ENCODE measurements around the gene LRRTM2. TPM values are rescaled to one million over a fixed set of nuclear protein-coding genes. Genes with fewer than 3 reads are reported as not detected.

Gene LRRTM2
- total and polyA plus RNA-seq, 2 of the 4 experiments (the other 2 are of a cell fraction): 0.53 to 2.0 TPM

DNA sequence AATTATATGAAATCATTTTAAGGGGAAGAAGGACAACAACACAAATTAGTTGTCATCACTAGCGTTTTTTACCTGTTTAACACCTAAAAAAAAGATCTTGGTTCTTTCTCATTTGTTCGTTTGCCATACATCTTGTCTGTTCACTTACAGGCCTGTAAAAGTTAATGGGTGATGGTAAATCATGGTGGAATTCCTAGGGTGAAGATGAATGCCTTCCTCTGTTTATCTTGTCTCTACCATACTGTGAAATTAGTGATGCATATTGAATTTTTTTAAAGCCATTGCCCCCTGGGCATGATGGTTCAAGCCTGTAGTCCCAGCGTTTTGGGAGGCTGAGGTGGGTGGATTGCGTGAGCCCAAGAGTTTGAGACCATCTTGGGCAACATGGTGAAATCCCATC is 46.6 kb downstream of the LRRTM2 start:
- no TSS peak for BruUV-seq (replicated peaks)
- peaks cover 31% of the 10 kb centered on the region for H3K36me3 ChIP-seq (ENCODE audit: control insufficient read depth, insufficient read depth, low read length)
- ChIA-PET POLR2A (ENCODE audit: unreplicated experiment) (no interaction called here), CTCF (no interaction called here)
- no peak overlapping the region for H2AK9ac ChIP-seq (replicated peaks; ENCODE audit: low read depth, low read length, poor library complexity)
- no peak overlapping the region for H3K9ac ChIP-seq (ENCODE audit: low read depth, low read length)
- dilution Hi-C loops (cut with HindIII; ENCODE audit: low sequenced_read_pairs, unreplicated experiment): no loop called here
- H2AFZ ChIP-seq (replicated peaks; ENCODE audit: low read length, poor library complexity): no peak overlapping the region
- H3K79me1 ChIP-seq (ENCODE audit: low read depth in 1 of 2, low read length in 2 of 2): peaks cover 39 to 65% of the 10 kb centered on the region in 2 experiments
- H3K4me2 ChIP-seq (ENCODE audit: low read depth, low read length): no peak overlapping the region
- H4K8ac ChIP-seq (ENCODE audit: low read depth in 2 of 2, low read length in 2 of 2): no peak overlapping the region
- in situ Hi-C loops (cut with MboI; ENCODE audit: low sequenced_read_pairs): loop anchor here (10.0 kb wide), 1 partner anchor 436 kb away; no protein-coding TSS in a partner anchor
- H3K4me3 ChIP-seq (ENCODE audit: insufficient read depth, low read depth, low read length): no peak overlapping the region
- WGBS, 2 experiments (ENCODE audit: extremely low coverage in 2 of 2, insufficient read length in 1 of 2): no CpG with 5 or more reads among the region's 4 CpGs
- H3K27ac ChIP-seq (ENCODE audit: insufficient read depth, low read length): no peak overlapping the region
- H3K4ac ChIP-seq (ENCODE audit: low read depth, low read length): no peak overlapping the region
- no peaks in the 10 kb centered on the region for H3K27me3 ChIP-seq (ENCODE audit: control insufficient read depth, insufficient read depth, low read length)
- no peak overlapping the region for H2BK120ac ChIP-seq (ENCODE audit: low read depth, low read length)
- H3K4me1 ChIP-seq (ENCODE audit: control insufficient read depth, insufficient read depth, low read length): peaks cover 6% of the 10 kb centered on the region
- H4K91ac ChIP-seq (ENCODE audit: insufficient read depth, low read depth, low read length): no peak overlapping the region
- TF ChIP-seq, protein P1, sequence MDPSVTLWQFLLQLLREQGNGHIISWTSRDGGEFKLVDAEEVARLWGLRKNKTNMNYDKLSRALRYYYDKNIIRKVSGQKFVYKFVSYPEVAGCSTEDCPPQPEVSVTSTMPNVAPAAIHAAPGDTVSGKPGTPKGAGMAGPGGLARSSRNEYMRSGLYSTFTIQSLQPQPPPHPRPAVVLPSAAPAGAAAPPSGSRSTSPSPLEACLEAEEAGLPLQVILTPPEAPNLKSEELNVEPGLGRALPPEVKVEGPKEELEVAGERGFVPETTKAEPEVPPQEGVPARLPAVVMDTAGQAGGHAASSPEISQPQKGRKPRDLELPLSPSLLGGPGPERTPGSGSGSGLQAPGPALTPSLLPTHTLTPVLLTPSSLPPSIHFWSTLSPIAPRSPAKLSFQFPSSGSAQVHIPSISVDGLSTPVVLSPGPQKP (IDR thresholded peaks at IDR 0.05; ENCODE audit: borderline replicate concordance, low read depth, low read length): no peak
- TF ChIP-seq FOS (IDR thresholded peaks at IDR 0.05; ENCODE audit: low read depth, low read length): no peak
- H3K9me3 ChIP-seq (ENCODE audit: control insufficient read depth, insufficient read depth, low read length): no peaks in the 10 kb centered on the region
- H2BK5ac ChIP-seq (ENCODE audit: low read depth, low read length, poor library complexity, severe bottlenecking): no peak overlapping the region
- H2BK20ac ChIP-seq (ENCODE audit: low read depth, low read length): no peak overlapping the region
- H2BK15ac ChIP-seq (ENCODE audit: low read depth, low read length): no peak overlapping the region
- DNase-seq: no peak
- peaks cover 45% of the 10 kb centered on the region; the same call in 1 of the 2 replicates for H4K20me1 ChIP-seq (ENCODE audit: insufficient read depth, low read length)
- H2AK5ac ChIP-seq (ENCODE audit: low read depth, low read length): no peak overlapping the region
- no peak overlapping the region for H3K18ac ChIP-seq (ENCODE audit: low read depth, low read length)
- ATAC-seq (ENCODE audit: low read depth): no peak
- H3K23ac ChIP-seq (ENCODE audit: low read depth, low read length): no peak overlapping the region
- peaks cover 6% of the 10 kb centered on the region for H3K9me1 ChIP-seq (ENCODE audit: insufficient read depth, low read length)
- intact Hi-C loops (cut with micrococcal nuclease): no loop called here
- H3K14ac ChIP-seq (replicated peaks; ENCODE audit: low read depth, low read length): no peak overlapping the region
- H4K5ac ChIP-seq (ENCODE audit: low read depth, low read length): no peak overlapping the region
- no peak overlapping the region for H3K56ac ChIP-seq (ENCODE audit: extremely low read depth, insufficient read depth, low read length)
